MM.1S (cell line): ENCODE measurements around the gene CDKN2A.

Experiments
- DNase-seq: peaks from one replicate; pipeline ENCODE4 v3.0.0-alpha.2; 2015
- H2AFZ ChIP-seq: fragments of 300-600 bp; sonication (generic); 2 replicates; pipeline ENCODE4 v1.6.0; 2016; ENCODE audit warnings: antibody characterized with exemption, low read length
- H3F3A ChIP-seq: fragments of 300-600 bp; sonication (generic); 2 replicates; pipeline ENCODE4 v1.6.1; 2016; ENCODE audit warnings: mild to moderate bottlenecking, antibody characterized with exemption, low read length, moderate library complexity, mixed read lengths; ENCODE audit not compliant: insufficient read depth
- H3K27ac ChIP-seq: fragments of 300-600 bp; sonication (generic); 2 replicates; pipeline ENCODE4 v1.5.1; 2016; ENCODE audit warnings: mild to moderate bottlenecking, low read length
- H3K27me3 ChIP-seq: fragments of 300-600 bp; sonication (generic); replicated peaks from 2 replicates; pipeline ENCODE4 v1.6.0; 2016; ENCODE audit warnings: low read length; ENCODE audit not compliant: insufficient read depth
- H3K36me3 ChIP-seq: fragments of 300-600 bp; sonication (generic); replicated peaks from 2 replicates; pipeline ENCODE4 v1.6.1; 2016; ENCODE audit warnings: mild to moderate bottlenecking, low read length, mixed read lengths; ENCODE audit not compliant: insufficient read depth
- H3K4me1 ChIP-seq: fragments of 300-600 bp; sonication (generic); 2 replicates; pipeline ENCODE4 v1.6.1; 2016; ENCODE audit warnings: low read length, mixed read lengths
- H3K4me2 ChIP-seq: fragments of 300-600 bp; sonication (generic); 2 replicates; pipeline ENCODE4 v1.6.0; 2016; ENCODE audit warnings: low read depth, low read length
- H3K4me3 ChIP-seq: fragments of 300-600 bp; sonication (generic); 2 replicates; pipeline ENCODE4 v1.5.1; 2016; ENCODE audit warnings: low read length, mixed read lengths
- H3K79me2 ChIP-seq: fragments of 300-600 bp; sonication (generic); 2 replicates; pipeline ENCODE4 v1.6.1; 2016; ENCODE audit warnings: mixed run types, low read length, mixed read lengths
- H3K9ac ChIP-seq: fragments of 300-600 bp; sonication (generic); 2 replicates; pipeline ENCODE4 v1.6.1; 2016; ENCODE audit warnings: low read length, mixed read lengths
- H3K9me2 ChIP-seq: fragments of 300-600 bp; sonication (generic); replicated peaks from 2 replicates; pipeline ENCODE4 v1.6.1; 2016; ENCODE audit warnings: mild to moderate bottlenecking, low read length, mixed read lengths; ENCODE audit not compliant: insufficient read depth
- H3K9me3 ChIP-seq: fragments of 300-600 bp; sonication (generic); replicated peaks from 2 replicates; pipeline ENCODE4 v1.6.1; 2016; ENCODE audit warnings: mild to moderate bottlenecking, low read length, mixed read lengths; ENCODE audit not compliant: insufficient read depth
- H4K20me1 ChIP-seq: fragments of 300-600 bp; sonication (generic); 2 replicates; pipeline ENCODE4 v1.6.1; 2016; ENCODE audit warnings: mild to moderate bottlenecking, low read length, moderate library complexity, mixed read lengths; ENCODE audit not compliant: insufficient read depth
- CTCF ChIP-seq: fragments of 300-600 bp; sonication (generic); IDR thresholded peaks from 2 replicates; pipeline ENCODE4 v1.5.1; 2016; ENCODE audit warnings: antibody characterized with exemption, low read length, mixed read lengths
- EZH2 ChIP-seq: fragments of 300-600 bp; sonication (generic); optimal IDR thresholded peaks from 2 replicates; pipeline ENCODE3; 2017; ENCODE audit warnings: low read depth, mild to moderate bottlenecking, antibody characterized with exemption, low read length, mixed read lengths
- EZH2phosphoT487 ChIP-seq: fragments of 300-600 bp; sonication (generic); IDR thresholded peaks from 2 replicates; pipeline ENCODE4 v1.6.1; 2018; ENCODE audit warnings: antibody characterized with exemption, low read length

Gene CDKN2A

DNA sequence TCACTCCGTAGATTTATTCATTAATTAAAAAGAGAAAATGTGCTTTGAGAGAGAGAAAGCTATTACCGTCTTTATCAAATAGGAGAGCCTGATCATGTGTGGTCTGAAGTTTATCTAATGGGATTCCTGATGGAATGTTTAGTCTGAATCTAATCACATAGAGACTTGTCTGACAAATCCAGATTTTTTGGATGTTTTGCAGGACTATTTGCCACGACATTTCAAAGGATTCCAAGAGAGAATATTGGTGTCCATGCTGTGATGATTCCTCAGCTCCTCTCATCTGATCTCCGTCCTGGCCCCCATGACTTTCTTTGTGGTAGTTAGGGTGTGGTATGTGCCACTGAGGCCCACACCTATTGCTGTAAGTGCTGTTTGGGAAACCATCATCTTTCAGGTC is 35.0 kb upstream of the CDKN2A start:
- Histone ChIP-seq H3K27ac (no peak overlapping the region), H3K9ac (no peak overlapping the region), H3K9me3 (no peaks in the 10 kb centered on the region), H3K27me3 (no peaks in the 10 kb centered on the region), H3K36me3 (no peaks in the 10 kb centered on the region), H3K4me3 (no peak overlapping the region), H3F3A (0 out of 2 replicates have a peak, but pooled peaks cover 2% of the 10 kb centered on the region), H2AFZ (no peak overlapping the region), H4K20me1 (no peaks in the 10 kb centered on the region), H3K4me2 (no peak overlapping the region), H3K79me2 (no peaks in the 10 kb centered on the region), H3K9me2 (no peaks in the 10 kb centered on the region), H3K4me1 (peaks cover 12% of the 10 kb centered on the region; the same call in 1 of the 2 replicates)
- no peak for DNase-seq
- TF ChIP-seq CTCF (no peak), EZH2phosphoT487 (no peak), EZH2 (no peak)

GRCh38 chr9:22028394-22028793 is 34.2 kb upstream of the CDKN2A start:
- Histone ChIP-seq H3K27me3 (no peaks in the 10 kb centered on the region), H3K36me3 (no peaks in the 10 kb centered on the region), H3K4me3 (no peak overlapping the region), H4K20me1 (no peaks in the 10 kb centered on the region), H2AFZ (no peak overlapping the region), H3K9me2 (no peaks in the 10 kb centered on the region), H3K4me2 (no peak overlapping the region), H3F3A (0 out of 2 replicates have a peak, but pooled peaks cover under 1% of the 10 kb centered on the region), H3K4me1 (peaks cover 6% of the 10 kb centered on the region; the same call in 1 of the 2 replicates), H3K9me3 (no peaks in the 10 kb centered on the region), H3K27ac (no peak overlapping the region), H3K79me2 (no peaks in the 10 kb centered on the region), H3K9ac (no peak overlapping the region)
- no peak for TF ChIP-seq EZH2
- no peak for TF ChIP-seq CTCF
- TF ChIP-seq EZH2phosphoT487 = no peak
- DNase-seq = no peak

GRCh38 chr9:22026696-22027095 is 32.5 kb upstream of the CDKN2A start:
- Histone ChIP-seq H2AFZ (no peak overlapping the region), H3K9ac (no peak overlapping the region)
- no peak for DNase-seq

More at GRCh38 chr9:22026696-22027095, 32.5 kb upstream of the CDKN2A start:
- H3K27ac ChIP-seq = no peak overlapping the region
- no peaks in the 10 kb centered on the region for H3K27me3 ChIP-seq
- TF ChIP-seq EZH2phosphoT487 (no peak), CTCF (no peak), EZH2 (no peak)
- no peaks in the 10 kb centered on the region for H3K9me2 ChIP-seq
- no peaks in the 10 kb centered on the region for H3K4me1 ChIP-seq
- no peaks in the 10 kb centered on the region for H4K20me1 ChIP-seq
- no peaks in the 10 kb centered on the region for H3F3A ChIP-seq
- no peak overlapping the region for H3K4me3 ChIP-seq
- no peaks in the 10 kb centered on the region for H3K79me2 ChIP-seq
- H3K4me2 ChIP-seq = no peak overlapping the region
- no peaks in the 10 kb centered on the region for H3K36me3 ChIP-seq
- no peaks in the 10 kb centered on the region for H3K9me3 ChIP-seq
